NCI-H2227 (cell line): ENCODE data around the gene ZBTB46.
A peak's percentile ranks its signal among the peaks of the same experiment; 100 is the strongest.
"Not testable (repeated sequence)": the region's sequence is repeated elsewhere in the genome, so short reads cannot be mapped to it uniquely, and the experiment has no call there.

ENCODE experiments used
- DNase-seq: peaks from one replicate; lab custom pipeline; 2025; ENCODE audit not compliant: unreplicated experiment; lab: John Stamatoyannopoulos, UW

Gene ZBTB46

GRCh38 chr20:63858393-63859165, 27.5 kb upstream of the ZBTB46 start:
- peak; percentile 32 for DNase-seq

- no peak for DNase-seq
Measured at GRCh38 chr20:63857764-63858392, 26.8 kb upstream of the ZBTB46 start.

GRCh38 chr20:63856098-63856511, 25.0 kb upstream of the ZBTB46 start:
- DNase-seq, result no peak

GRCh38 chr20:63855363-63856097, 24.5 kb upstream of the ZBTB46 start:
- no peak for DNase-seq

- no peak for DNase-seq
Measured at GRCh38 chr20:63854766-63855362, 23.8 kb upstream of the ZBTB46 start.

- no peak for DNase-seq
Measured at GRCh38 chr20:63854069-63854765, 23.2 kb upstream of the ZBTB46 start.

GRCh38 chr20:63853733-63854068, 22.6 kb upstream of the ZBTB46 start:
- DNase-seq, result not testable (repeated sequence)

GRCh38 chr20:63851548-63851943, 20.5 kb upstream of the ZBTB46 start:
- DNase-seq, result not testable (repeated sequence)

- DNase-seq, result no peak
Measured at GRCh38 chr20:63850689-63851547, 19.9 kb upstream of the ZBTB46 start.

- no peak for DNase-seq
Measured at GRCh38 chr20:63848003-63848911, 17.2 kb upstream of the ZBTB46 start.

- no peak for DNase-seq
Measured at GRCh38 chr20:63847237-63848002, 16.4 kb upstream of the ZBTB46 start.

- DNase-seq, result no peak
Measured at GRCh38 chr20:63846888-63847236, 15.8 kb upstream of the ZBTB46 start.

- DNase-seq, result peak; percentile 71
Measured at GRCh38 chr20:63846128-63846771, 15.2 kb upstream of the ZBTB46 start.

GRCh38 chr20:63844511-63844991, 13.5 kb upstream of the ZBTB46 start:
- DNase-seq, result no peak

GRCh38 chr20:63843778-63844177, 12.7 kb upstream of the ZBTB46 start:
- no peak for DNase-seq

- no peak for DNase-seq
Measured at GRCh38 chr20:63843222-63843621, 12.2 kb upstream of the ZBTB46 start.

- DNase-seq, result no peak
Measured at GRCh38 chr20:63842258-63842657, 11.2 kb upstream of the ZBTB46 start.

GRCh38 chr20:63840405-63840828, 9.4 kb upstream of the ZBTB46 start:
- no peak for DNase-seq
